T-cell (primary cell): Measurements from ENCODE around the gene PLEK. TPM values are rescaled to one million over a fixed set of nuclear protein-coding genes. Genes with fewer than 3 reads are reported as not detected.
"Not testable (repeated sequence)": the region's sequence is repeated elsewhere in the genome, so short reads cannot be mapped to it uniquely, and the experiment has no call there.

Experiments
- ATAC-seq, 4 experiments: fragments of 200-7000 bp in 3 of 4; fragments of 150-1000 bp in 1 of 4; cut with Tn5 transposase; replicated peaks in 1 of 4; 1 replicate in 3 of 4; 2 replicates in 1 of 4; pipeline ENCODE4 v1.10.0; 2021; ENCODE audit warnings: moderate library complexity in 3 of 4, mild to moderate bottlenecking in 2 of 4, moderate number of reproducible peaks in 1 of 4
- CTCF ChIA-PET, 2 donors: fragments of 300-600 bp; sonication (Branson Sonifier 250); formaldehyde crosslinking; loops; one replicate each; lab custom pipeline; 2022; ENCODE audit warnings: antibody characterized with exemption in 2 of 2; lab: Charles Lee
- POLR2A ChIA-PET, 2 donors: fragments of 300-600 bp; sonication (Branson Sonifier 250); formaldehyde crosslinking; loops; one replicate each; lab custom pipeline; 2022; ENCODE audit warnings: antibody characterized with exemption in 2 of 2; lab: Charles Lee
- DNase-seq, 35 experiments: peaks; one replicate each; pipeline versions ENCODE4 v3.0.0 to v3.0.0-alpha.2; 2013 to 2023
- H3K27ac ChIP-seq: one replicate; pipeline ENCODE4 v1.5.1; 2013; ENCODE audit warnings: low read length
- H3K27me3 ChIP-seq, 2 experiments: replicated peaks in 1 of 2; 1 replicate in 1 of 2; 2 replicates in 1 of 2; pipeline versions ENCODE4 v1.6.1 to v1.7.0; 2013; ENCODE audit warnings: low read length in 1 of 2, mixed read lengths in 1 of 2; ENCODE audit not compliant: control insufficient read depth in 2 of 2, insufficient read depth in 2 of 2; ENCODE audit errors: extremely low read depth in 1 of 2
- H3K36me3 ChIP-seq, 2 donors: 1 replicate in 1 of 2; 2 replicates in 1 of 2; pipeline versions ENCODE4 v1.6.1 to v1.7.0; 2013; ENCODE audit warnings: low read length in 1 of 2; ENCODE audit not compliant: control insufficient read depth in 2 of 2, insufficient read depth in 1 of 2; ENCODE audit errors: extremely low read depth in 1 of 2
- H3K4me1 ChIP-seq, 2 experiments: 1 replicate in 1 of 2; 2 replicates in 1 of 2; pipeline versions ENCODE4 v1.6.1 to v1.7.0; 2013; ENCODE audit warnings: low read length in 2 of 2, mixed read lengths in 1 of 2; ENCODE audit not compliant: insufficient read depth in 2 of 2, control insufficient read depth in 1 of 2; ENCODE audit errors: extremely low read depth in 1 of 2
- H3K4me3 ChIP-seq, 2 donors: 1 replicate in 1 of 2; 2 replicates in 1 of 2; pipeline versions ENCODE4 v1.5.1 to v1.7.0; 2013; ENCODE audit warnings: mild to moderate bottlenecking in 2 of 2, low read length in 1 of 2, moderate library complexity in 1 of 2; ENCODE audit not compliant: control insufficient read depth in 1 of 2; ENCODE audit errors: extremely low read depth in 1 of 2
- H3K9me3 ChIP-seq: 2 replicates; pipeline ENCODE4 v1.7.0; 2013
- H3K27ac Mint-ChIP-seq, 2 donors: one replicate each; pipeline ENCODE4 v1.8.0; 2020 to 2021; ENCODE audit warnings: mild to moderate bottlenecking in 2 of 2, mixed read lengths in 2 of 2
- H3K27me3 Mint-ChIP-seq, 2 donors: one replicate each; pipeline ENCODE4 v1.8.0; 2021 to 2022; ENCODE audit warnings: mixed read lengths in 2 of 2
- H3K36me3 Mint-ChIP-seq: one replicate; pipeline ENCODE4 v1.8.0; 2021; ENCODE audit warnings: mixed read lengths
- H3K4me1 Mint-ChIP-seq, 3 donors: one replicate each; pipeline ENCODE4 v1.8.0; 2020 to 2022; ENCODE audit warnings: mixed read lengths in 3 of 3, mild to moderate bottlenecking in 1 of 3
- H3K4me3 Mint-ChIP-seq, 3 donors: one replicate each; pipeline ENCODE4 v1.8.0; 2020 to 2022; ENCODE audit warnings: mild to moderate bottlenecking in 3 of 3, mixed read lengths in 3 of 3, moderate library complexity in 3 of 3
- H3K9me3 Mint-ChIP-seq, 3 donors: one replicate each; pipeline ENCODE4 v1.8.0; 2020 to 2022; ENCODE audit warnings: mixed read lengths in 3 of 3
- WGBS: methylation state at CpG from one replicate; pipeline ENCODE4 v1.1.5; 2013; ENCODE audit warnings: missing lambda C conversion rate; ENCODE audit not compliant: insufficient coverage; 5-methylcytosine and 5-hydroxymethylcytosine counted together
- total RNA-seq, 35 experiments: library from RNA in 6 of 35; stranded (reverse) in 6 of 35; fragments of 120-200 nt in 1 of 35; gene quantifications; one replicate each; pipeline versions ENCODE4 v1.2.1 to v1.2.4 and lab custom pipeline; 2013 to 2026

The PLEK gene
- total RNA-seq, 5 donors from 2014 or later (not counting 1 experiment from before 2014, with no cell fraction given), result 5.1 to 28.4 (median 13.6) TPM

GRCh38 chr2:68441179-68441993, 76.3 kb downstream of the PLEK start:
- H3K36me3 ChIP-seq, result no peaks in the 10 kb centered on the region
- peaks cover 0 to 12% of the 10 kb centered on the region in 2 experiments for H3K4me1 ChIP-seq
- ATAC-seq (peak; percentile 92 to 97 (median 95)), DNase-seq (peak; percentile 47 to 95 (median 77))
- Mint-ChIP-seq H3K4me1 (peaks cover 0 to 24% (median 8%) of the 10 kb centered on the region in 3 donors), H3K9me3 (no peaks in the 10 kb centered on the region), H3K4me3 (no peak overlapping the region), H3K36me3 (no peaks in the 10 kb centered on the region), H3K27ac (peak overlapping the region; percentile 71 to 87), H3K27me3 (no peaks in the 10 kb centered on the region)
- peak overlapping the region; percentile 67 for H3K27ac ChIP-seq
- no peaks in the 10 kb centered on the region for H3K9me3 ChIP-seq
- POLR2A ChIA-PET, result no interaction called here
- WGBS, result 13% methylated on average over 3 of the region's 6 CpGs
- H3K27me3 ChIP-seq, result no peaks in the 10 kb centered on the region
- no peak overlapping the region for H3K4me3 ChIP-seq
- CTCF ChIA-PET, result interaction anchor here (0.6 to 2.9 kb wide), 27 partner anchors 12 to 919 kb away, joined by 3 to 16 read pairs (median 4); no protein-coding TSS in a partner anchor

DNA sequence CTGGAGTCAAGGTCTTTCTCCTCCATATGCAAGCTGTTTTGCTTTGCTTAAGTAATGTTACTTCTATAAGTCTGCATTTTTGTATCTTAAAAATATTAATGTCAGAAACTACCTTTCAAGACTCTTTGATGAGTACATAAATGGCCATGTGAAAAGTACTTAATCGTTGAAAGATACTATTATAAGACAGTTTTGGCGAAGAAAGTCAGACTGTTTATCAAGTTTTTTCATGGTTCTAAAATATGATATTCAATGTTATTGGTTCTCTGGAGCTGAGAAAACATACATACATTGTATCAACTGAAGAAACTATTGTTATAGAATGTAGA, 76.9 kb downstream of the PLEK start:
- ATAC-seq, result no peak
- Histone ChIP-seq H3K4me3 (no peak overlapping the region), H3K4me1 (peaks cover 0 to 12% of the 10 kb centered on the region in 2 experiments), H3K27me3 (no peaks in the 10 kb centered on the region), H3K36me3 (no peaks in the 10 kb centered on the region), H3K9me3 (no peaks in the 10 kb centered on the region), H3K27ac (no peak overlapping the region)
- Mint-ChIP-seq H3K36me3 (no peaks in the 10 kb centered on the region), H3K4me1 (peaks cover 0 to 24% (median 8%) of the 10 kb centered on the region in 3 donors), H3K4me3 (no peak overlapping the region), H3K27ac (no peak overlapping the region), H3K27me3 (no peaks in the 10 kb centered on the region), H3K9me3 (no peaks in the 10 kb centered on the region)
- POLR2A ChIA-PET, result no interaction called here
- whole genome bisulfite sequencing, result no CpG with 5 or more reads among the region's 2 CpGs
- no peak for DNase-seq
- CTCF ChIA-PET, result interaction anchor here (0.6 to 2.9 kb wide), 15 partner anchors 11 to 484 kb away, joined by 3 to 16 read pairs (median 5); no protein-coding TSS in a partner anchor

DNA sequence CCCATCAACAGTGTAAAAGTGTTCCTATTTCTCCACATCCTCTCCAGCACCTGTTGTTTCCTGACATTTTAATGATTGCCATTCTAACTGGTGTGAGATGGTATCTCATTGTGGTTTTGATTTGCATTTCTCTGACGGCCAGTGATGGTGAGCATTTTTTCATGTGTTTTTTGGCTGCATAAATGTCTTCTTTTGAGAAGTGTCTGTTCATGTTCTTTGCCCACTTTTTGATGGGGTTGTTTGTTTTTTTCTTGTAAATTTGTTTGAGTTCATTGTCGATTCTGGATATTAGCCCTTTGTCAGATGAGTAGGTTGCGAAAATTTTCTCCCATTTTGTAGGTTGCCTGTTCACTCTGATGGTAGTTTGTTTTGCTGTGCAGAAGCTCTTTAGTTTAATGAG, 81.3 kb downstream of the PLEK start:
- WGBS, result no CpG with 5 or more reads among the region's 3 CpGs
- H3K4me3 ChIP-seq, H3K4me1 Mint-ChIP-seq, POLR2A ChIA-PET, CTCF ChIA-PET, H3K9me3 ChIP-seq, H3K27me3 Mint-ChIP-seq, H3K27ac ChIP-seq, H3K27me3 ChIP-seq, ATAC-seq, DNase-seq, H3K27ac Mint-ChIP-seq, H3K36me3 Mint-ChIP-seq, H3K9me3 Mint-ChIP-seq, H3K36me3 ChIP-seq, H3K4me3 Mint-ChIP-seq, H3K4me1 ChIP-seq: not testable (repeated sequence)

Other genes with a start within 250 kb of the PLEK start
- 10 to 100 TPM in 4 of 5 donors, 1 to 10 TPM in 1; 9.9 to 26.5 (median 13.1) TPM for gene PNO1, start 207.4 kb upstream of the PLEK start, total RNA-seq
- 10 to 100 TPM; 53.2 to 65.0 (median 57.7) TPM for gene PPP3R1, start 112.8 kb upstream of the PLEK start, total RNA-seq
- under 1 TPM in 3 of 5 donors, not detected in 2; 0.53 to 0.63 (median 0.59) TPM for gene CNRIP1, start 45.3 kb upstream of the PLEK start, total RNA-seq
- 1 to 10 TPM; 1.8 to 4.5 (median 4.5) TPM for gene FBXO48, start 102.0 kb downstream of the PLEK start, total RNA-seq
- gene APLF, start 102.3 kb downstream of the PLEK start, total RNA-seq, result 1 to 10 TPM; 4.3 to 6.1 (median 5.1) TPM